Placental pericyte (primary cell): Measurements from ENCODE around the gene CCDC106. TPM values are rescaled to one million over a fixed set of nuclear protein-coding genes. Genes with fewer than 3 reads are reported as not detected.

Experiments
- total RNA-seq: library from RNA; depleted of rRNA; stranded (reverse); fragments of >200 nt; gene quantifications from 2 replicates; pipeline ENCODE4 v1.2.3, GENCODE V29; 2012

The CCDC106 gene
- 7.7 and 16.6 TPM in 2 replicates for total RNA-seq

GRCh38 chr19:55647732-55648584 lies at the start of gene CCDC106:
CCDC106 (plus strand) TSS chr19:55648212; CDS start chr19:55649047, 835 bp downstream.

GRCh38 chr19:55599468-55599841 lies 48.6 kb upstream of the CCDC106 start, which contains the start of gene FIZ1:
FIZ1 (minus strand) TSS chr19:55599517; CDS start chr19:55597865, 1,652 bp downstream.

DNA sequence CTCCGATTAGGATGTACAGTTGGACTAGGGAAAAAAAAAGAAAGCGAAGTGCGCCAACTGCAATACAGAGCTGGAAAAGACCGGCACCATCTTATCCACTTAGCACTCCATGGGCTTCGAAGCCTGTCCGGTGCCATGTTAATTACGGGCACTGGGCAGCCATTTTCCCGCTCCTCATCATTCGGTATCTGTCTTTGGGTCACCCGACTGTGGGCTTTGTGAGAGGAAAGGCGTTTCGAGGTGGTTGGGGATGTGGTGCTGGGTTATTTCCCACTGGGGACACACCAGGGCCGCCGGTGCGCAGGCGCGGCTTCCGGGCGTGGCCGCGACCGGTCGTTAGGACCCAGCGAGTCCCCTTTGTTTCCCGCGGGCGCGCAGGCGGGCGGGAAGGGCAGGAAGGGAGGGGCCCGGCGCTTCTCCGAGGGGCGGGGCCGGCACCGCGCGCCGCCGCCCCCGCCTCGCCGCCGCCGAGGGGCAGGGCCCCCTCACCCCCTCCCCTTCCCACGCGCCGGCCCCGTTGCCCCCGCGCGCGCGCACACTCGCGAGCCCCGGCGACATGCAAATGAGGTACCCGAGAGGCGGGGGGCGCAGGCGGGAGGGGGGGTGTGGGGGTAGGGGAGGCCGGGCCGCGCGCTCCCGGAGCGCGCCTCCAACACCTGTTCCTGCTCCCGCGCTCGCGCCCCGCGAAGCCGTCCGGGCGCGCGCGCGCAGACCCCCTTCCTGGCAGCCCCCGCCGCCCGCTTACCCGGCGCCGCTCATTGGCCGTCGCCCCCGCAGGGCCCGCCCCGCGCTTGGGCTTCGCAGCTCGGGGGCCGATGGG lies 48.0 kb upstream of the CCDC106 start, which contains the start of gene ZNF524:
Gene ZNF524, plus strand, starts transcription at position 447 of the 820 bp plus-strand sequence. CDS start 1,825 bp downstream, outside the sequence.

GRCh38 chr19:55605637-55606470 lies 42.2 kb upstream of the CCDC106 start, which contains the start of gene ZNF865:
ZNF865 (plus strand) TSS chr19:55605647; CDS start chr19:55613619, 7,972 bp downstream.

GRCh38 chr19:55624109-55625003 lies 23.7 kb upstream of the CCDC106 start, which contains the start of gene ZNF784:
ZNF784 (minus strand) TSS chr19:55624566; CDS start chr19:55624561, 5 bp downstream.

DNA sequence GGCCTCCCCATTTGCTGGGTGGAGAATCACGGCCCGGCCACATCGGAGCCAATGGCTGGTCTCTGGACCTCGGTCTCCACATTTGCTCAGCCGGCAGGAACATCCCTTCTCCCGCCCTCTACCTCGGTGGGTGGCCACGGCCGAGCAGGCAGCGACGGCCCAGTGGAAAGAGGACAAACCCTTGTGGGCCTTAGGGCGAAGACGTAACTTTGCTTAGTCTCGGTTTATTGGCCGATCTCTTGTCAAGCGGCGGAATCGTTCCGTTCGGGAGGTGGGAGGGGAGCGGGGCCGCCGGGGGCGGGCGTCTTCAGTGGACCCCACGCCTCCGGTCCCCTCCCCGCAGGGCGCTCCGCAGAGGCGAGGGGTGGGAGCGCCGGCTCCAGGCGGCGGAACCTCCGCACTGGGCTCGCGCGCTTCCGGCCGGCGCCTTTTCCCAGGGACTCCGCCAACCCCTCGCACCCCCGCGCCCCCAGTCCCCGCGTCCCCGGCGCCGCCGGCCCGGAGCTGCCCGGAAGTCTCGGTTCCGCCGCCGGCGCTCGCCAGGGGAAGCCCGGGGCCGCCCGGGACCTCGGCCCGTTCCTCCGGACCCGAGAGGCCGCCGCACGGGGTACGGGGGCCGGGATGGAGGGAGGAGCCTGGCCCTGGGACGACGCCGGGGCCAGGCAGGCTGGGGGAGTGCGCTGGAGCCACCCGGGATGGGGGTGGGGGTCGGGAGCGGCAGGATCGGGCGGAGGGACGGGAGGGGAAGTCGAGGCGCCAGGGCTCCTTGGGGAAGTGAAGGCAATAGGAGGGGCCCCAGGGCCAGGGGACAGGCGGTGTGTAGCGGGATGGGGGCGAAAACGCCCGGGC lies 7.2 kb upstream of the CCDC106 start, which contains the start of gene ZNF580:
Gene ZNF580, plus strand, starts transcription at position 426 of the 849 bp plus-strand sequence. CDS start 1,507 bp downstream, outside the sequence.

GRCh38 chr19:55643003-55643886 lies 4.8 kb upstream of the CCDC106 start, which contains the start of gene ZNF581:
ZNF581 (plus strand) TSS chr19:55643649; CDS start chr19:55644572, 923 bp downstream.

GRCh38 chr19:55654868-55655647 lies 7.0 kb downstream of the CCDC106 start, which contains the start of gene U2AF2:
U2AF2 (plus strand) TSS chr19:55655035; CDS start chr19:55655105, 70 bp downstream.

GRCh38 chr19:55674841-55675660 lies 27.0 kb downstream of the CCDC106 start, which contains the start of gene EPN1:
EPN1 (plus strand) TSS chr19:55675226; CDS start chr19:55678628, 3,402 bp downstream.

Other genes starting within 250 kb of the CCDC106 start
- gene UBE2S, start 240.4 kb upstream of the CCDC106 start, total RNA-seq = 40.5 and 198 TPM in 2 replicates
- gene SHISA7, start 204.9 kb upstream of the CCDC106 start, total RNA-seq = not detected in 2 replicates
- gene ISOC2, start 186.6 kb upstream of the CCDC106 start, total RNA-seq = 50.8 and 116 TPM in 2 replicates
- gene C19orf85, start 183.5 kb upstream of the CCDC106 start, total RNA-seq = not detected in 2 replicates
- gene ZNF628, start 171.6 kb upstream of the CCDC106 start, total RNA-seq = 3.3 and 3.9 TPM in 2 replicates
- gene NAT14, start 163.0 kb upstream of the CCDC106 start, total RNA-seq = 17.5 and 19.3 TPM in 2 replicates
- 3.1 and 24.2 TPM in 2 replicates for gene SSC5D, start 159.8 kb upstream of the CCDC106 start, total RNA-seq
- not detected in 2 replicates for gene SBK2, start 111.1 kb upstream of the CCDC106 start, total RNA-seq
- gene SBK3, start 102.7 kb upstream of the CCDC106 start, total RNA-seq = not detected in 2 replicates
- gene ZNF579, start 67.4 kb upstream of the CCDC106 start, total RNA-seq = 6.7 and 9.0 TPM in 2 replicates
- gene FIZ1, start 48.7 kb upstream of the CCDC106 start, total RNA-seq = 4.2 and 5.6 TPM in 2 replicates
- gene ZNF524, start 47.9 kb upstream of the CCDC106 start, total RNA-seq = 9.6 and 13.3 TPM in 2 replicates
- gene ZNF865, start 42.6 kb upstream of the CCDC106 start, total RNA-seq = 2.4 and 2.6 TPM in 2 replicates
- 4.9 and 7.0 TPM in 2 replicates for gene ZNF784, start 23.6 kb upstream of the CCDC106 start, total RNA-seq
- 8.2 and 9.0 TPM in 2 replicates for gene ZNF580, start 7.2 kb upstream of the CCDC106 start, total RNA-seq
- 13.5 and 22.1 TPM in 2 replicates for gene ZNF581, start 4.6 kb upstream of the CCDC106 start, total RNA-seq
- 146 and 147 TPM in 2 replicates for gene U2AF2, start 6.8 kb downstream of the CCDC106 start, total RNA-seq
- 87.8 and 104 TPM in 2 replicates for gene EPN1, start 27.0 kb downstream of the CCDC106 start, total RNA-seq
- not detected in 2 replicates for gene NLRP9, start 90.2 kb downstream of the CCDC106 start, total RNA-seq
- gene RFPL4A, start 110.9 kb downstream of the CCDC106 start, total RNA-seq = not detected in 2 replicates
- not detected in 2 replicates for gene RFPL4AL1, start 120.9 kb downstream of the CCDC106 start, total RNA-seq
- not detected in 2 replicates for gene NLRP11, start 183.8 kb downstream of the CCDC106 start, total RNA-seq
- under 0.01 TPM in 1 of 2 replicates, not detected in the other for gene NLRP4, start 188.3 kb downstream of the CCDC106 start, total RNA-seq